Renal pelvis (tissue), 3 donors: ENCODE results near the gene OR13G1. TPM values are rescaled to one million over a fixed set of nuclear protein-coding genes. Genes with fewer than 3 reads are reported as not detected.

ENCODE experiments used
- polyA plus RNA-seq, 3 donors: library from polyadenylated mRNA; unstranded; fragments of 120-200 nt; gene quantifications; one replicate each; pipeline ENCODE4 v1.2.1, GENCODE V29; 2013; ENCODE audit not compliant: insufficient read length in 3 of 3

The OR13G1 gene
- polyA plus RNA-seq, 3 donors, result 0.06 TPM; not detected in 2

Other genes with a start within 250 kb of the OR13G1 start
- gene OR2B11, start 221.6 kb downstream of the OR13G1 start, polyA plus RNA-seq, result under 1 TPM in 2 of 3 donors, not detected in 1; 0.05 to 0.06 TPM
- under 1 TPM; 0.23 to 0.99 (median 0.90) TPM for gene OR2C3, start 143.3 kb downstream of the OR13G1 start, polyA plus RNA-seq
- gene GCSAML, start 130.6 kb downstream of the OR13G1 start, polyA plus RNA-seq, result 1 to 10 TPM in 1 of 3 donors, under 1 TPM in 2; 0.38 to 1.3 (median 0.58) TPM
- gene OR2G2, start 91.4 kb downstream of the OR13G1 start, polyA plus RNA-seq, result not detected
- not detected for gene OR2G3, start 74.2 kb downstream of the OR13G1 start, polyA plus RNA-seq
- gene OR6F1, start 36.9 kb upstream of the OR13G1 start, polyA plus RNA-seq, result not detected
- not detected for gene OR14K1, start 58.9 kb upstream of the OR13G1 start, polyA plus RNA-seq
- not detected for gene OR14A2, start 68.4 kb upstream of the OR13G1 start, polyA plus RNA-seq
- not detected for gene OR1C1, start 80.8 kb upstream of the OR13G1 start, polyA plus RNA-seq
- not detected for gene OR14A16, start 144.4 kb upstream of the OR13G1 start, polyA plus RNA-seq
- not detected for gene OR11L1, start 162.2 kb upstream of the OR13G1 start, polyA plus RNA-seq
- 1 to 10 TPM in 2 of 3 donors, under 1 TPM in 1; 0.75 to 1.9 (median 1.1) TPM for gene TRIM58, start 177.4 kb upstream of the OR13G1 start, polyA plus RNA-seq
- gene OR2W3, start 215.8 kb upstream of the OR13G1 start, polyA plus RNA-seq, result under 1 TPM; 0.20 to 0.55 (median 0.24) TPM
- not detected for gene OR2T8, start 240.5 kb upstream of the OR13G1 start, polyA plus RNA-seq
- not detected for gene OR2AJ1, start 245.2 kb upstream of the OR13G1 start, polyA plus RNA-seq